Effector memory CD4-positive, alpha-beta T cell (primary cell): ENCODE measurements around the gene SDHA.

Source experiments
- DNase-seq, 3 donors: peaks; one replicate each; pipeline ENCODE4 v3.0.0-alpha.2; 2020
- H3K27ac ChIP-seq: 2 replicates; pipeline ENCODE4 v1.7.0; 2013; ENCODE audit warnings: mild to moderate bottlenecking, low read length, moderate library complexity; ENCODE audit not compliant: insufficient read depth, poor library complexity, severe bottlenecking
- H3K27me3 ChIP-seq: replicated peaks from 2 replicates; pipeline ENCODE4 v1.7.0; 2013; ENCODE audit warnings: mild to moderate bottlenecking, low read length; ENCODE audit not compliant: insufficient read depth, control insufficient read depth, poor library complexity, severe bottlenecking
- H3K36me3 ChIP-seq: 2 replicates; pipeline ENCODE4 v1.7.0; 2013; ENCODE audit warnings: mild to moderate bottlenecking, low read length, moderate library complexity; ENCODE audit not compliant: control insufficient read depth, insufficient read depth
- H3K4me1 ChIP-seq: 2 replicates; pipeline ENCODE4 v1.7.0; 2013; ENCODE audit warnings: low read length, mild to moderate bottlenecking; ENCODE audit not compliant: control insufficient read depth, insufficient read depth, poor library complexity, severe bottlenecking
- H3K4me3 ChIP-seq: 2 replicates; pipeline ENCODE4 v1.7.0; 2013; ENCODE audit warnings: low read length, low read depth, mild to moderate bottlenecking; ENCODE audit not compliant: insufficient read depth, poor library complexity, severe bottlenecking
- H3K9me3 ChIP-seq: 2 replicates; pipeline ENCODE4 v1.7.0; 2013; ENCODE audit warnings: mild to moderate bottlenecking, low read length, moderate library complexity; ENCODE audit not compliant: control insufficient read depth

Gene SDHA

GRCh38 chr5:186091-187041 is 31.8 kb upstream of the SDHA start:
- Histone ChIP-seq H3K9me3 (no peaks in the 10 kb centered on the region), H3K4me1 (peaks cover 3% of the 10 kb centered on the region), H3K27me3 (no peaks in the 10 kb centered on the region), H3K36me3 (no peaks in the 10 kb centered on the region), H3K4me3 (no peak overlapping the region), H3K27ac (no peak overlapping the region)
- DNase-seq = no peak

GRCh38 chr5:187042-187431 is 31.1 kb upstream of the SDHA start:
- Histone ChIP-seq H3K27me3 (no peaks in the 10 kb centered on the region), H3K4me3 (no peak overlapping the region), H3K36me3 (no peaks in the 10 kb centered on the region), H3K9me3 (no peaks in the 10 kb centered on the region), H3K27ac (no peak overlapping the region), H3K4me1 (peaks cover 3% of the 10 kb centered on the region)
- DNase-seq = no peak

GRCh38 chr5:187617-188451 is 30.3 kb upstream of the SDHA start:
- H3K27ac ChIP-seq = no peak overlapping the region
- no peaks in the 10 kb centered on the region for H3K27me3 ChIP-seq
- no peak for DNase-seq
- H3K4me3 ChIP-seq = no peak overlapping the region
- H3K9me3 ChIP-seq = no peaks in the 10 kb centered on the region
- peaks cover 3% of the 10 kb centered on the region for H3K4me1 ChIP-seq
- no peaks in the 10 kb centered on the region for H3K36me3 ChIP-seq

- H3K27me3 ChIP-seq = no peaks in the 10 kb centered on the region
These were observed 29.3 kb upstream of the SDHA start for GRCh38 chr5:188488-189481.

GRCh38 chr5:189486-189885 is 28.6 kb upstream of the SDHA start:
- no peaks in the 10 kb centered on the region for H3K36me3 ChIP-seq
- no peaks in the 10 kb centered on the region for H3K27me3 ChIP-seq
- H3K9me3 ChIP-seq = no peaks in the 10 kb centered on the region
- peaks cover 3% of the 10 kb centered on the region for H3K4me1 ChIP-seq
- no peak for DNase-seq
- no peak overlapping the region for H3K27ac ChIP-seq
- no peak overlapping the region for H3K4me3 ChIP-seq

More at GRCh38 chr5:188488-189481, 29.3 kb upstream of the SDHA start:
- H3K36me3 ChIP-seq = no peaks in the 10 kb centered on the region
- no peak overlapping the region for H3K4me3 ChIP-seq
- H3K4me1 ChIP-seq = peaks cover 3% of the 10 kb centered on the region
- H3K9me3 ChIP-seq = no peaks in the 10 kb centered on the region
- H3K27ac ChIP-seq = no peak overlapping the region
- peak; percentile 62 to 70 (median 69) for DNase-seq

- Histone ChIP-seq H3K27me3 (no peaks in the 10 kb centered on the region), H3K27ac (no peak overlapping the region), H3K9me3 (no peaks in the 10 kb centered on the region), H3K36me3 (no peaks in the 10 kb centered on the region), H3K4me3 (no peak overlapping the region), H3K4me1 (peaks cover 3% of the 10 kb centered on the region)
- DNase-seq = no peak
These were observed 28.1 kb upstream of the SDHA start for GRCh38 chr5:189976-190365.

- no peaks in the 10 kb centered on the region for H3K36me3 ChIP-seq
- H3K4me1 ChIP-seq = peaks cover 3% of the 10 kb centered on the region
- H3K9me3 ChIP-seq = no peaks in the 10 kb centered on the region
- H3K27me3 ChIP-seq = no peaks in the 10 kb centered on the region
- no peak overlapping the region for H3K4me3 ChIP-seq
- H3K27ac ChIP-seq = no peak overlapping the region
- DNase-seq = no peak
These were observed 27.6 kb upstream of the SDHA start for GRCh38 chr5:190366-191035.

GRCh38 chr5:191036-191948 is 26.8 kb upstream of the SDHA start, which contains the start of gene LRRC14B:
TSS of gene LRRC14B (plus strand) at chr5:191495. CDS start at chr5:191539, 44 bp downstream.
- DNase-seq = no peak
- Histone ChIP-seq H3K4me3 (no peak within 1 kb of the TSS), H3K4me1 (peaks cover 3% of the 10 kb centered on the region), H3K9me3 (no peaks in the 10 kb centered on the region), H3K27ac (no peak within 1 kb of the TSS), H3K27me3 (no peaks in the 10 kb centered on the region), H3K36me3 (no peaks in the 10 kb centered on the region)
